Measurements from ENCODE around the gene SPTLC3.

GRCh38 chr20:13139459-13140150 is 130.8 kb downstream of the SPTLC3 start:
- TF ChIP-seq CTCF (IDR thresholded peaks at IDR 0.05) (no peak), EP300 (IDR thresholded peaks at IDR 0.05) (no peak), POLR2A (IDR thresholded peaks at IDR 0.05) (no peak)

All from tibial nerve (tissue), 4 donors.